Natural killer cell (primary cell): ENCODE data around the gene STOX2. TPM values are rescaled to one million over a fixed set of nuclear protein-coding genes. Genes with fewer than 3 reads are reported as not detected.

Experiments
- ATAC-seq, 3 donors: fragments of 150-1000 bp in 2 of 3; fragments of 200-7000 bp in 1 of 3; cut with Tn5 transposase; 1 replicate in 1 of 3; 2 replicates in 2 of 3; pipeline ENCODE4 v1.10.0; 2021; ENCODE audit warnings: mild to moderate bottlenecking in 2 of 3, moderate library complexity in 2 of 3
- DNase-seq, 2 donors: peaks; one replicate each; pipeline versions ENCODE4 v3.0.0 to v3.0.0-alpha.2; 2013 to 2021; ENCODE audit warnings: mixed read lengths in 1 of 2
- H3K27ac ChIP-seq: one replicate; pipeline ENCODE4 v1.5.1; 2013; ENCODE audit warnings: mild to moderate bottlenecking, low read length
- H3K27me3 ChIP-seq: one replicate; pipeline ENCODE4 v1.6.1; 2013; ENCODE audit warnings: low read length; ENCODE audit not compliant: control insufficient read depth, insufficient read depth
- H3K36me3 ChIP-seq: one replicate; pipeline ENCODE4 v1.6.1; 2013; ENCODE audit warnings: low read length; ENCODE audit not compliant: control insufficient read depth, insufficient read depth
- H3K4me1 ChIP-seq: one replicate; pipeline ENCODE4 v1.6.1; 2013; ENCODE audit warnings: low read length; ENCODE audit not compliant: control insufficient read depth, insufficient read depth
- H3K4me3 ChIP-seq: one replicate; pipeline ENCODE4 v1.5.1; 2013; ENCODE audit warnings: low read length
- H3K9me3 ChIP-seq: one replicate; pipeline ENCODE4 v1.6.1; 2013; ENCODE audit warnings: low read length; ENCODE audit not compliant: control insufficient read depth, insufficient read depth
- H3K27ac Mint-ChIP-seq, 2 donors: one replicate each; pipeline ENCODE4 v1.8.0; 2022; ENCODE audit warnings: mild to moderate bottlenecking in 2 of 2, mixed read lengths in 2 of 2, moderate library complexity in 1 of 2
- H3K27me3 Mint-ChIP-seq, 2 donors: one replicate each; pipeline ENCODE4 v1.8.0; 2022; ENCODE audit warnings: low read depth in 2 of 2, mixed read lengths in 2 of 2
- H3K36me3 Mint-ChIP-seq: one replicate; pipeline ENCODE4 v1.8.0; 2022; ENCODE audit warnings: mixed read lengths
- H3K4me1 Mint-ChIP-seq, 2 donors: one replicate each; pipeline ENCODE4 v1.8.0; 2022; ENCODE audit warnings: mixed read lengths in 2 of 2
- H3K4me3 Mint-ChIP-seq: one replicate; pipeline ENCODE4 v1.8.0; 2022; ENCODE audit warnings: mild to moderate bottlenecking, moderate library complexity, mixed read lengths
- H3K9me3 Mint-ChIP-seq, 2 donors: one replicate each; pipeline ENCODE4 v1.8.0; 2022; ENCODE audit warnings: mixed read lengths in 2 of 2
- WGBS: methylation state at CpG from one replicate; pipeline ENCODE4 v1.1.7; 2013; ENCODE audit warnings: missing lambda C conversion rate; ENCODE audit not compliant: insufficient coverage; 5-methylcytosine and 5-hydroxymethylcytosine counted together
- intact Hi-C: fragments of 100-400 bp; cut with micrococcal nuclease; formaldehyde crosslinking; loops from one replicate; pipeline ENCODE4 v1.14.2; 2022
- total RNA-seq, 4 donors: library from RNA; stranded (reverse); fragments of 120-200 nt in 1 of 4; gene quantifications; one replicate each; pipeline versions ENCODE4 v1.2.3 to v1.2.4, GENCODE V29; 2013 to 2022
- TF ChIP-seq, protein P1 (sequence below): fragments of 200-600 bp; IDR thresholded peaks from one replicate; pipeline ENCODE4 v1.8.0; 2022; ENCODE audit warnings: antibody characterized with exemption

The STOX2 gene
- total RNA-seq, 3 donors from 2014 or later (not counting 1 experiment from before 2014, with no cell fraction given) = 0.23 TPM; not detected in 2

DNA sequence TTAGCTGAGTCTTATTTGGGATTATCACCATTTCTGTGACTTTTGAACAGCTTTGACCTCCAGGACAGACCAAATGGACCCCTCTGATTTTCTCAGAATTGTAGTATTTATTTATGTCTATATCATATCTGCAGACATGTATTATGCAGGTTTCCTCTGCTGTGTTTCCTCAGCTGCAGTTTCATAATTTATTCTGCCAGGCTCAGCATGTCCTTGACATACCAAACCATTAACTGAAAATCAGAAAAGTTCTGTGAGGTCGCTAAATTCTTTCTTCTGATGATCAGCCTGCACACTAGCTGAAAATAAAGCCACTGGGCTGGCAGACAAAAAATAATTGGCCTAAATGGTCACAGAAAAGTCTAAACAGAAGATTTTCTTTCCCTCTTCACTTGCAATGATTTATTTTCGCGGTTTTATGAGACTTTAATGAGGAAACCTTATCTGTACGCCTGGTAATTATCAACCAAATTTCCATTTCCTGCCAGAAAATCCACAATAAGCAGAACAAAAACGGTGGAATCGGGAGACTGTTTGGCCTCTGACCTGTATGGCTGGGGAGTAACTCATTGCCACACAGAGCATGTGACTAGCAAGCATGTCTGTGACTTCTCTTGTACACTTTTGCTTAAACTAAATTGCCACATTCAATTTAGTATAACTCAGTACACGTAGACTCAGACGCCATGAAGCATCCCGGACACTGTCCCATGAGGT lies 161.6 kb downstream of the STOX2 start:
- Mint-ChIP-seq H3K4me1 (no peaks in the 10 kb centered on the region), H3K27ac (no peak overlapping the region), H3K36me3 (no peaks in the 10 kb centered on the region), H3K4me3 (no peak overlapping the region), H3K27me3 (peaks cover 2 to 23% of the 10 kb centered on the region in 2 donors), H3K9me3 (peaks cover 0 to under 1% of the 10 kb centered on the region in 2 donors)
- WGBS = 63% methylated on average over 9 of the region's 9 CpGs
- no peak for ATAC-seq
- no peak overlapping the region for H3K27ac ChIP-seq
- no peaks in the 10 kb centered on the region for H3K9me3 ChIP-seq
- intact Hi-C loops = no loop called here
- no peaks in the 10 kb centered on the region for H3K4me1 ChIP-seq
- H3K4me3 ChIP-seq = no peak overlapping the region
- TF ChIP-seq, protein P1, sequence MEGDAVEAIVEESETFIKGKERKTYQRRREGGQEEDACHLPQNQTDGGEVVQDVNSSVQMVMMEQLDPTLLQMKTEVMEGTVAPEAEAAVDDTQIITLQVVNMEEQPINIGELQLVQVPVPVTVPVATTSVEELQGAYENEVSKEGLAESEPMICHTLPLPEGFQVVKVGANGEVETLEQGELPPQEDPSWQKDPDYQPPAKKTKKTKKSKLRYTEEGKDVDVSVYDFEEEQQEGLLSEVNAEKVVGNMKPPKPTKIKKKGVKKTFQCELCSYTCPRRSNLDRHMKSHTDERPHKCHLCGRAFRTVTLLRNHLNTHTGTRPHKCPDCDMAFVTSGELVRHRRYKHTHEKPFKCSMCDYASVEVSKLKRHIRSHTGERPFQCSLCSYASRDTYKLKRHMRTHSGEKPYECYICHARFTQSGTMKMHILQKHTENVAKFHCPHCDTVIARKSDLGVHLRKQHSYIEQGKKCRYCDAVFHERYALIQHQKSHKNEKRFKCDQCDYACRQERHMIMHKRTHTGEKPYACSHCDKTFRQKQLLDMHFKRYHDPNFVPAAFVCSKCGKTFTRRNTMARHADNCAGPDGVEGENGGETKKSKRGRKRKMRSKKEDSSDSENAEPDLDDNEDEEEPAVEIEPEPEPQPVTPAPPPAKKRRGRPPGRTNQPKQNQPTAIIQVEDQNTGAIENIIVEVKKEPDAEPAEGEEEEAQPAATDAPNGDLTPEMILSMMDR = no peak
- no peaks in the 10 kb centered on the region for H3K36me3 ChIP-seq
- no peak for DNase-seq
- H3K27me3 ChIP-seq = no peaks in the 10 kb centered on the region

DNA sequence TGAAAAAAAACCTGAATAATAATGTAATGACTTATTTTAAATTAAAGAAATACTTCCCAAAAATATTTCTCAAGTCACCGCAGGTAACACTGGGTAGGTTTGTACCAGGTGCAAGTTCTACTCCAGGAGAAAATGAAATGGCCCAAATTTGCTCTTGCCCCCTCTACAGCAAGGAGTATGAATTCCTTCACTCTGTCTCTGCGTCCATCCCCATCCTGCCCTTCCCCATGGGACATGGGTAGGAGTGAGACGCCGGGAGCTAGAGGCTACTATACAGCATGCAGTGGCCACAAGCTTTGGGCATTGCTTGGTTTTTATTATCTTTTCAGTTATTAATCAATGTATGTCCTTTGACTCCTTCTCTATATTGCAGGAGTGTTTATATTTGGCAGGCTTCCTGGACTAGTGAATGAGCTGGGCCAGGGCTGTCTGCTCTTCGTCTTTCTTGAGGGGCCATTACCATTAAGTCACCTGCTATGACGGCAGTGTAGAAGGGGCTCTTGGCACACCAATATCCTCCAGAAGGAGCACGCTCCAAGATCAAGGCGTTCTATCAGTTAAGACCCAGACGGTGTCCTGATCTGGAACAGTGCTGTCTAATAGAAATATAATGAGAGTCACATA lies 162.9 kb downstream of the STOX2 start:
- ATAC-seq = no peak

More for the DNA sequence above, 162.9 kb downstream of the STOX2 start:
- no peaks in the 10 kb centered on the region for H3K4me1 ChIP-seq
- no peak overlapping the region for H3K4me3 ChIP-seq
- H3K27me3 ChIP-seq = no peaks in the 10 kb centered on the region
- Mint-ChIP-seq H3K4me3 (no peak overlapping the region), H3K27ac (no peak overlapping the region), H3K9me3 (peaks cover 0 to 2% of the 10 kb centered on the region in 2 donors), H3K36me3 (no peaks in the 10 kb centered on the region), H3K4me1 (no peaks in the 10 kb centered on the region), H3K27me3 (peaks cover 2 to 23% of the 10 kb centered on the region in 2 donors)
- 83% methylated on average over 6 of the region's 9 CpGs for WGBS
- no peak overlapping the region for H3K27ac ChIP-seq
- intact Hi-C loops = no loop called here
- TF ChIP-seq, protein P1 = no peak
- H3K9me3 ChIP-seq = no peaks in the 10 kb centered on the region
- DNase-seq = no peak
- no peaks in the 10 kb centered on the region for H3K36me3 ChIP-seq

Other genes with a start within 250 kb of the STOX2 start
- gene RWDD4, start 246.1 kb upstream of the STOX2 start, total RNA-seq = 10 to 100 TPM; 14.3 to 20.7 (median 17.6) TPM
- gene TRAPPC11, start 246.0 kb upstream of the STOX2 start, total RNA-seq = 10 to 100 TPM; 33.4 to 41.7 (median 36.8) TPM